ENCODE data around the gene SRSF9. TPM values are rescaled to one million over a fixed set of nuclear protein-coding genes. Genes with fewer than 3 reads are reported as not detected.

The SRSF9 gene
- total RNA-seq, 5 donors from 2014 or later (not counting 1 experiment from before 2014, with no cell fraction given): 134 to 149 (median 135) TPM

- Mint-ChIP-seq H3K27me3 (peaks cover 3 to 10% of the 10 kb centered on the region in 2 donors), H3K4me1 (no peaks in the 10 kb centered on the region)
- POLR2A ChIA-PET: no interaction called here
These were observed 57.1 kb downstream of the SRSF9 start for GRCh38 chr12:120412421-120412820.

More at GRCh38 chr12:120412421-120412820, 57.1 kb downstream of the SRSF9 start:
- H3K36me3 Mint-ChIP-seq: no peaks in the 10 kb centered on the region
- ATAC-seq (replicated peaks in 1 of 4) (no peak), DNase-seq (no peak)
- Histone ChIP-seq H3K4me1 (ENCODE audit: control insufficient read depth in 1 of 2, extremely low read depth in 1 of 2, insufficient read depth in 2 of 2, low read length in 2 of 2) (no peaks in the 10 kb centered on the region), H3K9me3 (no peaks in the 10 kb centered on the region), H3K27ac (ENCODE audit: low read length) (no peak overlapping the region), H3K4me3 (ENCODE audit: control insufficient read depth in 1 of 2, extremely low read depth in 1 of 2, low read length in 1 of 2) (no peak overlapping the region), H3K27me3 (replicated peaks in 1 of 2; ENCODE audit: control insufficient read depth in 2 of 2, extremely low read depth in 1 of 2, insufficient read depth in 2 of 2, low read length in 1 of 2) (peaks cover 0 to 14% of the 10 kb centered on the region in 2 experiments), H3K36me3 (ENCODE audit: control insufficient read depth in 2 of 2, extremely low read depth in 1 of 2, insufficient read depth in 1 of 2, low read length in 1 of 2) (no peaks in the 10 kb centered on the region)
- no peak overlapping the region for H3K27ac Mint-ChIP-seq
- no peak overlapping the region for H3K4me3 Mint-ChIP-seq
- no peaks in the 10 kb centered on the region for H3K9me3 Mint-ChIP-seq
- no CpG with 5 or more reads among the region's 7 CpGs for WGBS (ENCODE audit: insufficient coverage)
- CTCF ChIA-PET: no interaction called here

Other genes with a start within 250 kb of the SRSF9 start
- 100 to 1,000 TPM; 128 to 202 (median 137) TPM for gene PXN, start 204.0 kb downstream of the SRSF9 start, total RNA-seq
- over 10,000 TPM; 10,465 to 16,097 (median 12,527) TPM for gene RNU4-2, start 177.8 kb downstream of the SRSF9 start, total RNA-seq
- 1,000 to 10,000 TPM; 1,482 to 2,823 (median 1,909) TPM for gene RNU4-1, start 176.5 kb downstream of the SRSF9 start, total RNA-seq
- gene SIRT4, start 167.4 kb downstream of the SRSF9 start, total RNA-seq: 1 to 10 TPM in 4 of 5 donors, under 1 TPM in 1; 0.73 to 5.7 (median 4.1) TPM
- gene PLA2G1B, start 142.0 kb downstream of the SRSF9 start, total RNA-seq: 1 to 10 TPM in 3 of 5 donors, not detected in 2; 1.6 to 2.9 (median 1.8) TPM
- gene MSI1, start 100.6 kb downstream of the SRSF9 start, total RNA-seq: under 1 TPM in 1 of 5 donors, not detected in 4; 0.15 TPM
- 100 to 1,000 TPM; 128 to 171 (median 163) TPM for gene COX6A1, start 31.6 kb downstream of the SRSF9 start, total RNA-seq
- gene TRIAP1, start 23.4 kb downstream of the SRSF9 start, total RNA-seq: 10 to 100 TPM; 15.9 to 24.0 (median 21.5) TPM
- 10 to 100 TPM; 15.9 to 47.2 (median 30.3) TPM for gene GATC, start 23.3 kb downstream of the SRSF9 start, total RNA-seq
- 10 to 100 TPM; 47.2 to 90.1 (median 75.5) TPM for gene DYNLL1, start 26.4 kb upstream of the SRSF9 start, total RNA-seq
- gene COQ5, start 59.4 kb upstream of the SRSF9 start, total RNA-seq: 10 to 100 TPM; 11.3 to 23.4 (median 21.5) TPM
- 100 to 1,000 TPM; 204 to 348 (median 222) TPM for gene RNF10, start 64.6 kb upstream of the SRSF9 start, total RNA-seq
- 10 to 100 TPM; 40.6 to 69.0 (median 63.1) TPM for gene POP5, start 111.7 kb upstream of the SRSF9 start, total RNA-seq
- not detected for gene CABP1, start 170.9 kb upstream of the SRSF9 start, total RNA-seq
- 10 to 100 TPM; 26.3 to 61.3 (median 55.3) TPM for gene MLEC, start 217.4 kb upstream of the SRSF9 start, total RNA-seq
- gene UNC119B, start 240.7 kb upstream of the SRSF9 start, total RNA-seq: 10 to 100 TPM; 14.3 to 26.1 (median 22.6) TPM